ENCODE data around the gene DLGAP4. TPM values are rescaled to one million over a fixed set of nuclear protein-coding genes. Genes with fewer than 3 reads are reported as not detected.

The DLGAP4 gene
- total and polyA plus RNA-seq, 10 of the 15 experiments (the other 5 are each of a cell fraction or from before 2014, with no cell fraction given): 0.42 to 43.3 (median 19.0) TPM

DNA sequence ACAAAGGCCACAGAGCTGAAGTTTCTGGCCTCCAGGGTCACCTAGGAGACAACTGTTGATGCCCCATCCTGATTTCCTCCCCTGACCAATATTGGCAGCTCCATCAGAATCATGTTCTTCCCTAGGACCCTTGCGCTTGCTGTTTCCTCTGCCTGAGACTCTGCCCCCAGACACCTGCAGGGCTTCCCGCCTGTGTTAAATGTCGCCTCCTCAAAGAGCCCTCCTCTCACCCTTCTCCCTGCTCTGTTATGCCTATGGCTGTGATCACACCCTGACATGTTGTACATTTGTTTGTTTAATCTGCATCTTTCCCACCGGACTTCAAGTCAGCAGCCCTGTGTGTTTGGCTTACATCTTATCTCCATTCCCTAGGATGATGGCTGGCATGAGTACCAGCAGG, 30.1 kb downstream of the DLGAP4 start:
- Histone ChIP-seq H3K9ac (ENCODE audit: control insufficient read depth, insufficient read depth, low read length) (no peak overlapping the region), H2AFZ (ENCODE audit: control insufficient read depth, low read depth, low read length) (no peak overlapping the region), H3K36me3 (ENCODE audit: control insufficient read depth in 2 of 2, insufficient read depth in 2 of 2, low read length in 1 of 2) (no peaks in the 10 kb centered on the region), H3K4me2 (ENCODE audit: control insufficient read depth, insufficient read depth) (no peak overlapping the region), H3K79me2 (ENCODE audit: control insufficient read depth, insufficient read depth, low read length) (no peaks in the 10 kb centered on the region), H3K27ac (ENCODE audit: control insufficient read depth, insufficient read depth) (no peak overlapping the region), H4K20me1 (ENCODE audit: control insufficient read depth, insufficient read depth) (no peaks in the 10 kb centered on the region), H3K4me3 (no peak overlapping the region), H3K4me1 (ENCODE audit: control insufficient read depth, insufficient read depth, low read length) (no peaks in the 10 kb centered on the region), H3K9me3 (replicated peaks; ENCODE audit: control insufficient read depth, insufficient read depth, low read length) (no peaks in the 10 kb centered on the region), H3K27me3 (replicated peaks in 1 of 2; ENCODE audit: control insufficient read depth in 2 of 2, insufficient read depth in 2 of 2, low read length in 1 of 2) (peaks cover 0 to 8% of the 10 kb centered on the region in 2 experiments; a peak in 2 of 4 replicates)
- ATAC-seq (no peak), FAIRE-seq (no peak), DNase-seq (ENCODE audit: low read depth, low spot score) (no peak)
- SMC1A ChIA-PET (ENCODE audit: uncharacterized antibody, unreplicated experiment): interaction anchor here (0.6 kb wide), 1 partner anchor 13 kb away, joined by 3 read pairs; no protein-coding TSS in a partner anchor
- CTCF ChIA-PET: interaction anchor here (0.7 kb wide), 1 partner anchor 224 kb away, joined by 4 read pairs; no protein-coding TSS in a partner anchor
- no TSS peak for BruUV-seq (replicated peaks)
- in situ Hi-C loops (cut with MboI): no loop called here
- WGBS (ENCODE audit: insufficient coverage, insufficient replicate concordance, low lambda C conversion rate, missing lambda C conversion rate): 54% methylated on average over 4 of the region's 4 CpGs
- no peak for TF ChIP-seq SP1 (IDR thresholded peaks at IDR 0.05; ENCODE audit: low read depth, low read length)
- TF ChIP-seq, protein P1, sequence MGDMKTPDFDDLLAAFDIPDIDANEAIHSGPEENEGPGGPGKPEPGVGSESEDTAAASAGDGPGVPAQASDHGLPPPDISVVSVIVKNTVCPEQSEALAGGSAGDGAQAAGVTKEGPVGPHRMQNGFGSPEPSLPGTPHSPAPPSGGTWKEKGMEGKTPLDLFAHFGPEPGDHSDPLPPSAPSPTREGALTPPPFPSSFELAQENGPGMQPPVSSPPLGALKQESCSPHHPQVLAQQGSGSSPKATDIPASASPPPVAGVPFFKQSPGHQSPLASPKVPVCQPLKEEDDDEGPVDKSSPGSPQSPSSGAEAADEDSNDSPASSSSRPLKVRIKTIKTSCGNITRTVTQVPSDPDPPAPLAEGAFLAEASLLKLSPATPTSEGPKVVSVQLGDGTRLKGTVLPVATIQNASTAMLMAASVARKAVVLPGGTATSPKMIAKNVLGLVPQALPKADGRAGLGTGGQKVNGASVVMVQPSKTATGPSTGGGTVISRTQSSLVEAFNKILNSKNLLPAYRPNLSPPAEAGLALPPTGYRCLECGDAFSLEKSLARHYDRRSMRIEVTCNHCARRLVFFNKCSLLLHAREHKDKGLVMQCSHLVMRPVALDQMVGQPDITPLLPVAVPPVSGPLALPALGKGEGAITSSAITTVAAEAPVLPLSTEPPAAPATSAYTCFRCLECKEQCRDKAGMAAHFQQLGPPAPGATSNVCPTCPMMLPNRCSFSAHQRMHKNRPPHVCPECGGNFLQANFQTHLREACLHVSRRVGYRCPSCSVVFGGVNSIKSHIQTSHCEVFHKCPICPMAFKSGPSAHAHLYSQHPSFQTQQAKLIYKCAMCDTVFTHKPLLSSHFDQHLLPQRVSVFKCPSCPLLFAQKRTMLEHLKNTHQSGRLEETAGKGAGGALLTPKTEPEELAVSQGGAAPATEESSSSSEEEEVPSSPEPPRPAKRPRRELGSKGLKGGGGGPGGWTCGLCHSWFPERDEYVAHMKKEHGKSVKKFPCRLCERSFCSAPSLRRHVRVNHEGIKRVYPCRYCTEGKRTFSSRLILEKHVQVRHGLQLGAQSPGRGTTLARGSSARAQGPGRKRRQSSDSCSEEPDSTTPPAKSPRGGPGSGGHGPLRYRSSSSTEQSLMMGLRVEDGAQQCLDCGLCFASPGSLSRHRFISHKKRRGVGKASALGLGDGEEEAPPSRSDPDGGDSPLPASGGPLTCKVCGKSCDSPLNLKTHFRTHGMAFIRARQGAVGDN (IDR thresholded peaks at IDR 0.05): no peak
- TF ChIP-seq, protein P2, sequence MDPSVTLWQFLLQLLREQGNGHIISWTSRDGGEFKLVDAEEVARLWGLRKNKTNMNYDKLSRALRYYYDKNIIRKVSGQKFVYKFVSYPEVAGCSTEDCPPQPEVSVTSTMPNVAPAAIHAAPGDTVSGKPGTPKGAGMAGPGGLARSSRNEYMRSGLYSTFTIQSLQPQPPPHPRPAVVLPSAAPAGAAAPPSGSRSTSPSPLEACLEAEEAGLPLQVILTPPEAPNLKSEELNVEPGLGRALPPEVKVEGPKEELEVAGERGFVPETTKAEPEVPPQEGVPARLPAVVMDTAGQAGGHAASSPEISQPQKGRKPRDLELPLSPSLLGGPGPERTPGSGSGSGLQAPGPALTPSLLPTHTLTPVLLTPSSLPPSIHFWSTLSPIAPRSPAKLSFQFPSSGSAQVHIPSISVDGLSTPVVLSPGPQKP (IDR thresholded peaks at IDR 0.05; ENCODE audit: low read depth, low read length): no peak
- TF ChIP-seq MYB (IDR thresholded peaks at IDR 0.05; ENCODE audit: borderline replicate concordance, low read depth, low read length): no peak
- TF ChIP-seq IRF4 (IDR thresholded peaks at IDR 0.05; ENCODE audit: low read depth, low read length): no peak
- TF ChIP-seq JUND (IDR thresholded peaks at IDR 0.05; ENCODE audit: low read depth, low read length): no peak
- no peak for TF ChIP-seq FOXM1 (IDR thresholded peaks at IDR 0.05; ENCODE audit: low read depth, low read length)
- TF ChIP-seq, protein P3, sequence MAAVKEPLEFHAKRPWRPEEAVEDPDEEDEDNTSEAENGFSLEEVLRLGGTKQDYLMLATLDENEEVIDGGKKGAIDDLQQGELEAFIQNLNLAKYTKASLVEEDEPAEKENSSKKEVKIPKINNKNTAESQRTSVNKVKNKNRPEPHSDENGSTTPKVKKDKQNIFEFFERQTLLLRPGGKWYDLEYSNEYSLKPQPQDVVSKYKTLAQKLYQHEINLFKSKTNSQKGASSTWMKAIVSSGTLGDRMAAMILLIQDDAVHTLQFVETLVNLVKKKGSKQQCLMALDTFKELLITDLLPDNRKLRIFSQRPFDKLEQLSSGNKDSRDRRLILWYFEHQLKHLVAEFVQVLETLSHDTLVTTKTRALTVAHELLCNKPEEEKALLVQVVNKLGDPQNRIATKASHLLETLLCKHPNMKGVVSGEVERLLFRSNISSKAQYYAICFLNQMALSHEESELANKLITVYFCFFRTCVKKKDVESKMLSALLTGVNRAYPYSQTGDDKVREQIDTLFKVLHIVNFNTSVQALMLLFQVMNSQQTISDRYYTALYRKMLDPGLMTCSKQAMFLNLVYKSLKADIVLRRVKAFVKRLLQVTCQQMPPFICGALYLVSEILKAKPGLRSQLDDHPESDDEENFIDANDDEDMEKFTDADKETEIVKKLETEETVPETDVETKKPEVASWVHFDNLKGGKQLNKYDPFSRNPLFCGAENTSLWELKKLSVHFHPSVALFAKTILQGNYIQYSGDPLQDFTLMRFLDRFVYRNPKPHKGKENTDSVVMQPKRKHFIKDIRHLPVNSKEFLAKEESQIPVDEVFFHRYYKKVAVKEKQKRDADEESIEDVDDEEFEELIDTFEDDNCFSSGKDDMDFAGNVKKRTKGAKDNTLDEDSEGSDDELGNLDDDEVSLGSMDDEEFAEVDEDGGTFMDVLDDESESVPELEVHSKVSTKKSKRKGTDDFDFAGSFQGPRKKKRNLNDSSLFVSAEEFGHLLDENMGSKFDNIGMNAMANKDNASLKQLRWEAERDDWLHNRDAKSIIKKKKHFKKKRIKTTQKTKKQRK (IDR thresholded peaks at IDR 0.05; ENCODE audit: low read depth, low read length): no peak
- no peak for TF ChIP-seq RAD21 (IDR thresholded peaks at IDR 0.05; ENCODE audit: insufficient read depth, low read depth, low read length)
- no peak for TF ChIP-seq KLF5 (IDR thresholded peaks at IDR 0.05; ENCODE audit: partially characterized antibody)
- no peak for TF ChIP-seq ZNF384 (IDR thresholded peaks at IDR 0.05; ENCODE audit: borderline replicate concordance, low read depth, low read length)
- no peak for TF ChIP-seq CHD1 (IDR thresholded peaks at IDR 0.05; ENCODE audit: low read depth, low read length)
- intact Hi-C loops (cut with micrococcal nuclease; ENCODE audit: unreplicated experiment): no loop called here
- POLR2A ChIA-PET: no interaction called here
- RAD21 ChIA-PET (ENCODE audit: unreplicated experiment): interaction anchor here (0.6 kb wide), 1 partner anchor 342 kb away, joined by 3 read pairs; no protein-coding TSS in a partner anchor

Measured in GM12878 (cell line).